Measurements from ENCODE around the gene CRAT. TPM values are rescaled to one million over a fixed set of nuclear protein-coding genes. Genes with fewer than 3 reads are reported as not detected.
A peak's percentile ranks its signal among the peaks of the same experiment; 100 is the strongest.

CRAT gene
- total and polyA plus RNA-seq, 2 of the 4 experiments (the other 2 are of a cell fraction): 18.8 to 41.6 TPM

GRCh38 chr9:129151469-129151868 lies 40.9 kb upstream of the CRAT start:
- CTCF ChIA-PET: no interaction called here
- dilution Hi-C loops (cut with HindIII; ENCODE audit: low sequenced_read_pairs, unreplicated experiment) (no loop called here), in situ Hi-C loops (cut with MboI; ENCODE audit: low sequenced_read_pairs) (no loop called here), intact Hi-C loops (cut with micrococcal nuclease) (no loop called here)
- Histone ChIP-seq H4K5ac (ENCODE audit: low read depth, low read length) (no peak overlapping the region), H3K9me3 (ENCODE audit: control insufficient read depth, insufficient read depth, low read length) (no peaks in the 10 kb centered on the region), H3K4me2 (ENCODE audit: low read depth, low read length) (no peak overlapping the region), H3K27me3 (ENCODE audit: control insufficient read depth, insufficient read depth, low read length) (no peaks in the 10 kb centered on the region), H3K4ac (ENCODE audit: low read depth, low read length) (no peak overlapping the region), H2AFZ (replicated peaks; ENCODE audit: low read length, poor library complexity) (no peak overlapping the region), H3K79me1 (ENCODE audit: low read depth in 1 of 2, low read length in 2 of 2) (peaks cover 16 to 57% of the 10 kb centered on the region in 2 experiments), H3K23ac (ENCODE audit: low read depth, low read length) (no peak overlapping the region), H3K4me1 (ENCODE audit: control insufficient read depth, insufficient read depth, low read length) (peaks cover 8% of the 10 kb centered on the region), H2AK9ac (replicated peaks; ENCODE audit: low read depth, low read length, poor library complexity) (no peak overlapping the region), H2BK15ac (ENCODE audit: low read depth, low read length) (no peak overlapping the region), H4K91ac (ENCODE audit: insufficient read depth, low read depth, low read length) (no peak overlapping the region; the same call in 1 of the 2 replicates), H3K27ac (ENCODE audit: insufficient read depth, low read length) (no peak overlapping the region), H3K36me3 (ENCODE audit: control insufficient read depth, insufficient read depth, low read length) (peaks cover 37% of the 10 kb centered on the region), H2BK20ac (ENCODE audit: low read depth, low read length) (no peak overlapping the region), H3K9me1 (ENCODE audit: insufficient read depth, low read length) (peaks cover 7% of the 10 kb centered on the region; the same call in 1 of the 2 replicates), H2BK120ac (ENCODE audit: low read depth, low read length) (no peak overlapping the region), H3K14ac (replicated peaks; ENCODE audit: low read depth, low read length) (no peak overlapping the region), H3K4me3 (ENCODE audit: insufficient read depth, low read depth, low read length) (no peak overlapping the region), H4K20me1 (ENCODE audit: insufficient read depth, low read length) (no peaks in the 10 kb centered on the region), H3K18ac (ENCODE audit: low read depth, low read length) (no peak overlapping the region), H3K56ac (ENCODE audit: extremely low read depth, insufficient read depth, low read length) (no peak overlapping the region), H2AK5ac (ENCODE audit: low read depth, low read length) (peak overlapping the region; percentile 18; the same call in 1 of the 2 replicates), H4K8ac (ENCODE audit: low read depth in 2 of 2, low read length in 2 of 2) (no peak overlapping the region), H2BK5ac (ENCODE audit: low read depth, low read length, poor library complexity, severe bottlenecking) (no peak overlapping the region), H3K9ac (ENCODE audit: low read depth, low read length) (no peak overlapping the region)
- 98% methylated on average over 8 of the region's 15 CpGs; no CpG with 5 or more reads in 1 of the 2 experiments for WGBS, 2 experiments (ENCODE audit: extremely low coverage in 2 of 2, insufficient read length in 1 of 2)
- no peak for TF ChIP-seq RCOR1 (IDR thresholded peaks at IDR 0.05; ENCODE audit: insufficient replicate concordance, low read length)
- TF ChIP-seq FOS (IDR thresholded peaks at IDR 0.05; ENCODE audit: low read depth, low read length): no peak
- no peak for TF ChIP-seq CHD1 (IDR thresholded peaks at IDR 0.05; ENCODE audit: low read depth, low read length)
- TF ChIP-seq MXI1 (IDR thresholded peaks at IDR 0.05; ENCODE audit: borderline replicate concordance, low read depth, low read length): no peak
- TF ChIP-seq USF2 (IDR thresholded peaks at IDR 0.05; ENCODE audit: low read depth, low read length): no peak
- no peak for TF ChIP-seq POLR2A (IDR thresholded peaks at IDR 0.05; ENCODE audit: low read depth, low read length)
- TF ChIP-seq CTCF (conservative IDR thresholded peaks at IDR 0.05; ENCODE audit: low read depth, low read length): no peak
- TF ChIP-seq RAD21 (IDR thresholded peaks at IDR 0.05; ENCODE audit: low read length): no peak
- no peak for TF ChIP-seq SMC3 (IDR thresholded peaks at IDR 0.05; ENCODE audit: low read depth, low read length)
- TF ChIP-seq MAZ (IDR thresholded peaks at IDR 0.05; ENCODE audit: borderline replicate concordance, low read depth, low read length): no peak
- DNase-seq: no peak
- POLR2A ChIA-PET (ENCODE audit: unreplicated experiment): no interaction called here
- BruUV-seq (replicated peaks): no TSS peak
- ATAC-seq (ENCODE audit: low read depth): no peak

Data from IMR-90 (cell line).